Astrocyte of the cerebellum (primary cell): ENCODE measurements around the gene PDE4A.

Source experiments
- DNase-seq: peaks from one replicate; pipeline ENCODE4 v3.0.0-alpha.2; 2011; ENCODE audit warnings: low read depth
- H3K4me3 ChIP-seq: 2 replicates; pipeline ENCODE4 v1.5.1; 2011; ENCODE audit warnings: mild to moderate bottlenecking, low read depth, low read length, moderate library complexity
- CTCF ChIP-seq: IDR thresholded peaks from 2 replicates; pipeline ENCODE4 v1.5.1; 2012; ENCODE audit warnings: low read length, low read depth, moderate library complexity, mild to moderate bottlenecking; ENCODE audit errors: missing control alignments
- in situ Hi-C: cut with HindIII; loops from 2 replicates; pipeline ENCODE4 v1.10.0; 2017; ENCODE audit warnings: low sequenced_read_pairs

Gene PDE4A

GRCh38 chr19:10422846-10423245, 2.5 kb downstream of the PDE4A start:
- in situ Hi-C loops, result no loop called here
- no peak for DNase-seq
- no peak for TF ChIP-seq CTCF
- no peak overlapping the region for H3K4me3 ChIP-seq

- H3K4me3 ChIP-seq, result peak overlapping the region; percentile 17
- no peak for DNase-seq
- TF ChIP-seq CTCF, result peak; percentile 90
- in situ Hi-C loops, result no loop called here
Observed at GRCh38 chr19:10424011-10424637, 3.8 kb downstream of the PDE4A start.

- no peak overlapping the region for H3K4me3 ChIP-seq
- no peak for TF ChIP-seq CTCF
- no peak for DNase-seq
- in situ Hi-C loops, result no loop called here
Observed at GRCh38 chr19:10427169-10427568, 6.8 kb downstream of the PDE4A start.

- in situ Hi-C loops, result no loop called here
Observed at GRCh38 chr19:10428996-10429381, 8.7 kb downstream of the PDE4A start.

GRCh38 chr19:10430505-10431253, 10.3 kb downstream of the PDE4A start:
- DNase-seq, result no peak
- no peak for TF ChIP-seq CTCF
- peak overlapping the region; percentile 28 for H3K4me3 ChIP-seq
- in situ Hi-C loops, result no loop called here

More at GRCh38 chr19:10428996-10429381, 8.7 kb downstream of the PDE4A start:
- H3K4me3 ChIP-seq, result no peak overlapping the region
- TF ChIP-seq CTCF, result no peak
- DNase-seq, result no peak

GRCh38 chr19:10431254-10431942, 11.1 kb downstream of the PDE4A start:
- in situ Hi-C loops, result no loop called here
- no peak for TF ChIP-seq CTCF
- peak overlapping the region; percentile 28 for H3K4me3 ChIP-seq
- no peak for DNase-seq
